Neural progenitor cell (in vitro differentiated cells): ENCODE measurements around the gene BRINP3. TPM values are rescaled to one million over a fixed set of nuclear protein-coding genes. Genes with fewer than 3 reads are reported as not detected.

Source experiments
- DNase-seq: peaks from one replicate; pipeline ENCODE4 v3.0.0-alpha.2; 2016; ENCODE audit warnings: low spot score
- H2AFZ ChIP-seq: fragments of 200-600 bp; sonication (generic); replicated peaks from 2 replicates; pipeline ENCODE4 v1.6.1; 2016; ENCODE audit warnings: antibody characterized with exemption
- H3F3A ChIP-seq: fragments of 200-600 bp; sonication (generic); 2 replicates; pipeline ENCODE4 v1.6.1; 2016; ENCODE audit warnings: antibody characterized with exemption, low read depth
- H3K27ac ChIP-seq: fragments of 200-600 bp; sonication (generic); 2 replicates; pipeline ENCODE4 v1.5.1; 2016; ENCODE audit warnings: mild to moderate bottlenecking
- H3K27me3 ChIP-seq: fragments of 200-600 bp; sonication (generic); 2 replicates; pipeline ENCODE4 v1.6.1; 2016; ENCODE audit warnings: mild to moderate bottlenecking, moderate library complexity
- H3K36me3 ChIP-seq: fragments of 200-600 bp; sonication (generic); 2 replicates; pipeline ENCODE4 v1.5.1; 2016
- H3K4me1 ChIP-seq: fragments of 200-600 bp; sonication (generic); 2 replicates; pipeline ENCODE4 v1.6.1; 2016; ENCODE audit warnings: mixed run types
- H3K4me2 ChIP-seq: fragments of 200-600 bp; sonication (generic); 2 replicates; pipeline ENCODE4 v1.6.1; 2016
- H3K4me3 ChIP-seq: fragments of 200-600 bp; sonication (generic); 2 replicates; pipeline ENCODE4 v1.5.1; 2016
- H3K79me2 ChIP-seq: fragments of 200-600 bp; sonication (generic); 2 replicates; pipeline ENCODE4 v1.6.1; 2016; ENCODE audit warnings: low read depth
- H3K9ac ChIP-seq: fragments of 200-600 bp; sonication (generic); 2 replicates; pipeline ENCODE4 v1.6.1; 2016
- H3K9me3 ChIP-seq: fragments of 200-600 bp; sonication (generic); 2 replicates; pipeline ENCODE4 v1.5.1; 2016; ENCODE audit warnings: low read depth
- H4K20me1 ChIP-seq: fragments of 200-600 bp; sonication (generic); 2 replicates; pipeline ENCODE4 v1.6.1; 2016; ENCODE audit warnings: low read depth
- H3K27ac Mint-ChIP-seq: 3 replicates; pipeline ENCODE4 v1.8.0; 2021; ENCODE audit warnings: mixed read lengths
- H3K27me3 Mint-ChIP-seq: 2 replicates; pipeline ENCODE4 v1.8.0; 2022; ENCODE audit warnings: low read depth, mild to moderate bottlenecking, inconsistent platforms, moderate library complexity, mixed read lengths; ENCODE audit not compliant: insufficient read depth
- H3K36me3 Mint-ChIP-seq: 3 replicates; pipeline ENCODE4 v1.8.0; 2021; ENCODE audit warnings: mixed read lengths
- H3K4me1 Mint-ChIP-seq: 3 replicates; pipeline ENCODE4 v1.8.0; 2021; ENCODE audit warnings: mixed read lengths
- H3K4me3 Mint-ChIP-seq: 3 replicates; pipeline ENCODE4 v1.8.0; 2021; ENCODE audit warnings: mild to moderate bottlenecking, moderate library complexity, mixed read lengths
- H3K9me3 Mint-ChIP-seq: 3 replicates; pipeline ENCODE4 v1.8.0; 2020; ENCODE audit warnings: mixed read lengths
- EZH2 ChIP-seq: fragments of 200-600 bp; sonication (generic); IDR thresholded peaks from 2 replicates; pipeline ENCODE4 v1.6.1; 2017; ENCODE audit warnings: antibody characterized with exemption, mild to moderate bottlenecking, moderate library complexity
- EZH2phosphoT487 ChIP-seq: fragments of 200-600 bp; sonication (generic); IDR thresholded peaks from 2 replicates; pipeline ENCODE4 v1.6.1; 2017; ENCODE audit warnings: antibody characterized with exemption
- total RNA-seq: library from RNA; depleted of rRNA; stranded (reverse); fragments of >200 nt; gene quantifications from 2 replicates; pipeline ENCODE4 v1.2.3, GENCODE V29; 2015; ENCODE audit warnings: low replicate concordance
- TF ChIP-seq, protein P1 (sequence below): fragments of 200-600 bp; sonication (generic); IDR thresholded peaks from 2 replicates; pipeline ENCODE4 v1.5.1; 2017; ENCODE audit warnings: antibody characterized with exemption, mild to moderate bottlenecking

BRINP3 gene
- total RNA-seq, 1 donor from 2014 or later = not detected

DNA sequence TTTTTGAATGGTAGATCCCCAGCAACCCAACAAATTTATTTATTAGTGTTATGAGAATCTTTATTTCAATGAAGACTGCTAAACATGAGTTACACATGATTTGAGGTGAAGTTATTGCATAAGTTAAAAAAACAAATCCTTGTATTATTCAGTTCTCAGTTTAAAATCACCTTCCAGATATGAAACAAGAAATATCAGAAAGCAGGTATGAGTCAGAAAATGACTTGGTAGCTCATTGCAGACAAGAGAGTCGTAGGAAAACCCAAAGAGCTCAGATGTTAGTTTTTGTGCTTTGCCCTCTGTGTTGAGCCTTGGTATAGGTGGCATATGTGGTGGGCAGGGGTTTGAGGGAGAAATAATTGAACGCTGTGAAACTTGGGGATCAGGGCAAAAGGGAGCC is 339.4 kb downstream of the BRINP3 start:
- Histone ChIP-seq H3K27ac (no peak overlapping the region), H3K4me2 (no peak overlapping the region), H3K79me2 (no peaks in the 10 kb centered on the region), H2AFZ (no peak overlapping the region), H3K27me3 (no peaks in the 10 kb centered on the region), H3K36me3 (no peaks in the 10 kb centered on the region), H4K20me1 (no peaks in the 10 kb centered on the region), H3F3A (no peaks in the 10 kb centered on the region), H3K4me1 (no peaks in the 10 kb centered on the region), H3K9ac (no peak overlapping the region), H3K4me3 (no peak overlapping the region), H3K9me3 (no peaks in the 10 kb centered on the region)
- H3K4me3 Mint-ChIP-seq = no peak overlapping the region
- H3K9me3 Mint-ChIP-seq = no peaks in the 10 kb centered on the region
- H3K4me1 Mint-ChIP-seq = no peaks in the 10 kb centered on the region
- H3K27ac Mint-ChIP-seq = no peak overlapping the region
- DNase-seq = no peak
- TF ChIP-seq EZH2phosphoT487 = no peak
- TF ChIP-seq EZH2 = no peak
- TF ChIP-seq, protein P1, sequence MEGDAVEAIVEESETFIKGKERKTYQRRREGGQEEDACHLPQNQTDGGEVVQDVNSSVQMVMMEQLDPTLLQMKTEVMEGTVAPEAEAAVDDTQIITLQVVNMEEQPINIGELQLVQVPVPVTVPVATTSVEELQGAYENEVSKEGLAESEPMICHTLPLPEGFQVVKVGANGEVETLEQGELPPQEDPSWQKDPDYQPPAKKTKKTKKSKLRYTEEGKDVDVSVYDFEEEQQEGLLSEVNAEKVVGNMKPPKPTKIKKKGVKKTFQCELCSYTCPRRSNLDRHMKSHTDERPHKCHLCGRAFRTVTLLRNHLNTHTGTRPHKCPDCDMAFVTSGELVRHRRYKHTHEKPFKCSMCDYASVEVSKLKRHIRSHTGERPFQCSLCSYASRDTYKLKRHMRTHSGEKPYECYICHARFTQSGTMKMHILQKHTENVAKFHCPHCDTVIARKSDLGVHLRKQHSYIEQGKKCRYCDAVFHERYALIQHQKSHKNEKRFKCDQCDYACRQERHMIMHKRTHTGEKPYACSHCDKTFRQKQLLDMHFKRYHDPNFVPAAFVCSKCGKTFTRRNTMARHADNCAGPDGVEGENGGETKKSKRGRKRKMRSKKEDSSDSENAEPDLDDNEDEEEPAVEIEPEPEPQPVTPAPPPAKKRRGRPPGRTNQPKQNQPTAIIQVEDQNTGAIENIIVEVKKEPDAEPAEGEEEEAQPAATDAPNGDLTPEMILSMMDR = no peak
- no peaks in the 10 kb centered on the region for H3K36me3 Mint-ChIP-seq
- H3K27me3 Mint-ChIP-seq = no peaks in the 10 kb centered on the region

DNA sequence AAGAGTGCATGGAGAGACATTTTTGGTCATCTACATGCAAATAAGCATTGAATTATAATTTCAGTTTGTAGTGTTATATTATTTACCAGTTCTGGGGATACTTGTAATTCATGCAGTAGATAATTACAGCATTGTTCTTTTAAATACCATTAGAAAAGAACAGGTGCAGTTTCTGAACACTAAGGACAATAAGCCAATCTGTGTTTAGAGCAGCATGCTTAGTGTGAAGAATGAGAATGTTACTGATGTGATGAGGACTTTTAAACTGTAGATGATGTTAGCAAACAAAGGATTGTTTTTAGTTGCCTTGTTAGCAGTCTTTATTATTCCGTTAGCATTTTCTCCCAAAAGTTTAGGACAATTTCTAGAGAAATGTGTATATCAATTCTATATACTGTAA is 348.3 kb downstream of the BRINP3 start:
- Histone ChIP-seq H3F3A (no peaks in the 10 kb centered on the region), H3K27ac (no peak overlapping the region), H2AFZ (no peak overlapping the region), H3K27me3 (no peaks in the 10 kb centered on the region), H3K4me1 (no peaks in the 10 kb centered on the region), H3K36me3 (no peaks in the 10 kb centered on the region), H3K4me3 (no peak overlapping the region), H3K9ac (no peak overlapping the region), H3K4me2 (no peak overlapping the region), H3K9me3 (no peaks in the 10 kb centered on the region), H4K20me1 (no peaks in the 10 kb centered on the region), H3K79me2 (no peaks in the 10 kb centered on the region)
- H3K27me3 Mint-ChIP-seq = no peaks in the 10 kb centered on the region
- no peaks in the 10 kb centered on the region for H3K9me3 Mint-ChIP-seq
- TF ChIP-seq EZH2phosphoT487 (no peak), EZH2 (no peak)
- TF ChIP-seq, protein P1 = no peak
- H3K27ac Mint-ChIP-seq = no peak overlapping the region
- no peaks in the 10 kb centered on the region for H3K4me1 Mint-ChIP-seq
- no peaks in the 10 kb centered on the region for H3K36me3 Mint-ChIP-seq
- no peak for DNase-seq
- H3K4me3 Mint-ChIP-seq = no peak overlapping the region

DNA sequence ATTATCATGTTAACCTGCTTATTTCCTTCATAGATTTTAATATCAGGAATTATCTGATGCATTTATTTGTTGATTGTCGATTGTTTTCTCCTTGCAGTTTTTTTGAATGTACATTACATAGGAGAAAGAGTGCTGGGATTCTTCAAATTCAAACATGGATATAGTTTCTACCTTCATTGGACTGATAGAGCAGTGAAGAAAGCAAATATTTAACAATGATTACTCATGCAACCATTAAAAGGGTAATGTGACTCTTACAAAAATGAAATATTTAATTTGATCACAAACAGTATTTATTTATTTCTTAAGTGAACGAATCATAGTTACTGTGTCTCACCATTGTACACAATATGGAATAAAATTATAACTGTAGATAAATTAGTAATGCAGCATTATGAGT is 350.9 kb downstream of the BRINP3 start:
- Mint-ChIP-seq H3K27me3 (no peaks in the 10 kb centered on the region), H3K36me3 (no peaks in the 10 kb centered on the region), H3K9me3 (no peaks in the 10 kb centered on the region), H3K4me3 (no peak overlapping the region), H3K4me1 (no peaks in the 10 kb centered on the region), H3K27ac (no peak overlapping the region)
- Histone ChIP-seq H3F3A (no peaks in the 10 kb centered on the region), H3K36me3 (no peaks in the 10 kb centered on the region), H3K4me1 (no peaks in the 10 kb centered on the region), H3K4me2 (no peak overlapping the region), H4K20me1 (no peaks in the 10 kb centered on the region), H3K9me3 (no peaks in the 10 kb centered on the region), H3K27ac (no peak overlapping the region), H3K27me3 (no peaks in the 10 kb centered on the region), H3K79me2 (no peaks in the 10 kb centered on the region), H3K4me3 (no peak overlapping the region), H2AFZ (no peak overlapping the region), H3K9ac (no peak overlapping the region)
- DNase-seq = no peak
- TF ChIP-seq EZH2phosphoT487 = no peak
- no peak for TF ChIP-seq EZH2
- TF ChIP-seq, protein P1 = no peak
